Endothelial cell of hepatic sinusoid (primary cell): ENCODE measurements around the gene SMG5.
"Not testable (repeated sequence)": the region's sequence is repeated elsewhere in the genome, so short reads cannot be mapped to it uniquely, and the experiment has no call there.

Experiments used
- in situ Hi-C: cut with HindIII; loops from 2 replicates; pipeline ENCODE4 v1.10.0; 2017; ENCODE audit warnings: low sequenced_read_pairs

Gene SMG5

GRCh38 chr1:156220226-156220625 is 62.4 kb downstream of the SMG5 start:
- in situ Hi-C loops = loop anchor here (10.0 kb wide), 1 partner anchor 55 kb away; no protein-coding TSS in a partner anchor

GRCh38 chr1:156217871-156218270 is 64.8 kb downstream of the SMG5 start:
- in situ Hi-C loops = no loop called here

- in situ Hi-C loops = not testable (repeated sequence)
Measured at GRCh38 chr1:156216361-156217086, 66.1 kb downstream of the SMG5 start.

DNA sequence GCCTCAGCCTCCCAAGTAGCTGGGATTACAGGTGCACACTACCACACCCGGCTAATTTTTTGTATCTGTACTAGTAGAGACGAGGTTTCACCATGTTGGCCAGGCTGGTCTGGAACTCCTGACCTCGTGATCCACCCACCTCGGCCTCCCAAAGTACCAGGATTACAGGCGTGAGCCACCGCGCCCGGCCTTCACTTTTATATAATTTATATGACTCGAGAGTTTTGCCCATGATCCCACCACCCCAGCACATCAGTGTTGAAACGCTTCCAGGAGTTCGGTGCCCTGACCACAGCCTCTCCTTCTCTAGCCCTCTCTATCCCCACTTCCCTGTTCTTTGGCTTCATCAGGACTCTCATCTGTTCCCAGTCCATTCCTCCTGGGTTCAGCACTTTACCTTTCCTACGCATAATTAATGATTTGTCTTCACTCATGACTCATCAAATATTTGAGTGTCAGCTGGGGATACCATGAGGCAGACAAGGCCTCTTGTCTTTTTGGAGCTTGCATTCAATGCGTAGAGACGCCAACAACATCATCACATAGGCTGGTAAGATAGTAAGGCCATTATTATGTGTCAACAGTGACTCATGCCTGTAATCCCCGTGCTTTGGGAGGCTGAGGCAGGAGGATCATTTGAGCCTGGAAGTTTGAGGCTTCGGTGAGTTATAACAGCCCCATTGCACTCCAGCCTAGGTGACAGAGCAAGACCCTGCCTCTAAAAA is 68.4 kb downstream of the SMG5 start:
- in situ Hi-C loops = no loop called here

DNA sequence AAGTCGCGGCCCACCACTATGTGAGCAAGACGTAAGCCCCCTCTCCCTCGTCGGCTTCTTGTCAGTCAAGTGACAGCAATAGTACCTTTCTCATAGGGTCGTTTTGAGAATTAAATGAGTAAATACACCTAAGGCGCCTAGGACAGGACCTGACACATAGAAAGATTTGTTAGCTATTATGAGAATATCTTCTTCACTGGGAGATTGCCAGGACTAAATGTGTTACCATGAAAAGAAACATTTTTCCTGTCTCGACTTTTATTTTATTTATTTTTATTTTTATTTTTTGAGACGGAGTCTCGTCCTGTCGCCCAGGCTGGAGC is 69.0 kb downstream of the SMG5 start:
- in situ Hi-C loops = no loop called here

DNA sequence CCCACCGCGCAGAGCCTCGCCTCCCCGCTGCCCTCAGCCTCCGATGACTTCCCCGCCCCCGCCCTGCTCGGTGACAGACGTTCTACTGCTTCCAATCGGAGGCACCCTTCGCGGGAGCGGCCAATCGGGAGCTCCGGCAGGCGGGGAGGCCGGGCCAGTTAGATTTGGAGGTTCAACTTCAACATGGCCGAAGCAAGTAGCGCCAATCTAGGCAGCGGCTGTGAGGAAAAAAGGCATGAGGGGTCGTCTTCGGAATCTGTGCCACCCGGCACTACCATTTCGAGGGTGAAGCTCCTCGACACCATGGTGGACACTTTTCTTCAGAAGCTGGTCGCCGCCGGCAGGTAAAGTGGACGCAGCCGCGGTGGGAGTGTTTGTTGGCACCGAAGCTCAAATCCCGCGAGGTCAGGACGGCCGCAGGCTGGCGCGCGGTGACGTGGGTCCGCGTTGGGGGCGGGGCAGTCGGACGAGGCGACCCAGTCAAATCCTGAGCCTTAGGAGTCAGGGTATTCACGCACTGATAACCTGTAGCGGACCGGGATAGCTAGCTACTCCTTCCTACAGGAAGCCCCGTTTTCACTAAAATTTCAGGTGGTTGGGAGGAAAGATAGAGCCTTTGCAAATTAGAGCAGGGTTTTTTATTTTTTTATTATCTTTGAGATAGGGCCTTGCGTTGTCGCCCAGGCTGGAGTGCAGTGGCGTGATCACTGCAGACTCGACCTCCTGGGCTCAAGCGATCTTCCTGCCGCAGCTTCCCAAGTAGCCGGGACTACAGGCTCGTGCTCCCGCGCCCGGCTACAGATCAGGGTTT is 69.6 kb downstream of the SMG5 start, which contains the start of gene PMF1:
Gene PMF1, plus strand, starts transcription at position 175 of the 811 bp plus-strand sequence. Its CDS starts 9 bp downstream, at position 184.
- in situ Hi-C loops = no loop called here

DNA sequence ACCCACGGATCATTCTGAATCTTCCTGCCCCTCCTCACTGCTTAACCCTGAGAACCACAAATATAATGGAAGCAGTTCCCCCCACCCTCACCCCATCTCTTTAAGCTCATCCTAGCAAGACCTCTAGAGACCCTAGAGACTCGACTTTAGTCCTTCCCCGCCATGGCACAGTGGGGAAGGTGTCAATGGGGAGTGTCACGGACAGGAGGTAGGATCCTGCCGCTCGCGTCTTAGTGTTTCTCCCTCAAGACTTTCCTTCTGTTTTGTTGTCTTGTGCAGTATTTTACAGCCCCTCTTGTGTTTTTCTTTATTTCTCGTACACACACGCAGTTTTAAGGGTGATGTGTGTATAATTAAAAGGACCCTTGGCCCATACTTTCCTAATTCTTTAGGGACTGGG is 70.5 kb downstream of the SMG5 start:
- in situ Hi-C loops = no loop called here

DNA sequence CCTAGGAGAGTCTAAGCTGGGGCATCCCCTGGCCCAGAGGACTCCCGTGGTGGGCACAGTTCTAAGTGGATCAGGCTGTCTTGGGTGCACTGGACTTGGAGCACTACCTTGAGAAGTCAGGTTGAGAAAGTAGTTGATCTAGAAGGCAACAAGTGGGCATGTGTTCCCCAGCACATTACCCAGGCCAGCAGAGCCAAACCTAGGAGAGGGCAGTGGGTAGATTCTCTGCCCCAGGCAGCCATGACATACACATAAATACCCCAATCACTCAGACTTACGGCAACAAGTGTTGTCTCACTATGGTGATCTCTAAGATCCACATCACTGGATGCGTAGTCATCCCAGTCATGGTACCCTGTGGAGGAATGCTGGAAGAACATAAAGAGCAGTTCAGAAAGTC is 71.4 kb downstream of the SMG5 start:
- in situ Hi-C loops = no loop called here

DNA sequence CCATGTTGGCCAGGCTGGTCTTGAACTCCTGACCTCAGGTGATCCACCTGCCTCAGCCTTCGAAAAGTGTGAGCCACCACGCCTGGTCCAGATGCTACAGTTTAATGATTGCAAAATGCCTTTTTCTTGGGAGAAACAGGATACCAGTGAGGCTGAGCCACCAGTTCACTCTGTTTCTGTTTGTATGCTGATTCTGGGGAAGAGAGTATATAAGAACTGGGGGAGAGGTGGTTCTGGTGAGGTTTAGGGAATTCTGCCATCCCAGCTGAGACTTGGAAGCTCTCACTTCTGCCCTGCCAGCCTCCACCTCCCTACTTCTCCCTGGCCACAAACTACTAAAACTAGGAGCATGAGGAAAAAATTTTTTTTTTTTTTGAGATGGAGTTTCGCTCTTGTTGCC is 77.9 kb downstream of the SMG5 start:
- in situ Hi-C loops = no loop called here

DNA sequence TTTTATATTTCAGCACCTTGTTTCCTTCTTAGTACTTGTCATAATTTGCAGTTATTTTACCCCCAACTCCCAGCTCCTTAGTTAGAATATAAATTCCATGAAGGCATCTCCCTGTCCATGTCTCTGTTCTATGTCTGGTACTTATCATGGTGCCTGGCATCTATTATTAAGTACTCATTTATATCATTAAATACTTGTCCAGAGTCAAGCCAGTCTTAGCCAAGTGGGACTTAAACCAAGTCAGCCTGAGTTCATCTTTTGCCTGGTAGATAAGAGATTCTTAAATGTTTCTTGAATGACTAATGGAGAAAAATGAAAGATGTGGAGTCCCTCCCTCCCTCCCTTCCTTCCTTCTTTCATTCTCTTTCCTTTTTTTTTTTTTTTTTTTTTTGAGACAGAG is 79.3 kb downstream of the SMG5 start:
- in situ Hi-C loops = no loop called here

DNA sequence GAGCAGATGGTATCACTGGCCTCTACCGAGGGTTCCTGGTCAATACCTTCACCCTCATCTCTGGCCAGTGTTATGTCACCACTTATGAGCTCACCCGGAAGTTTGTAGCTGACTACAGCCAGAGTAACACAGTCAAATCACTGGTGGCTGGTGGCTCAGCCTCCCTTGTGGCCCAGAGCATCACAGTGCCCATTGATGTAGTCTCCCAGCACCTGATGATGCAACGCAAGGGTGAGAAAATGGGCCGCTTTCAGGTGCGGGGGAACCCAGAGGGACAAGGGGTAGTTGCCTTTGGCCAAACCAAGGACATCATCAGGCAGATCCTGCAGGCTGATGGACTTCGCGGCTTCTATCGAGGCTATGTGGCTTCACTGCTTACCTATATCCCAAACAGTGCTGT is 82.6 kb downstream of the SMG5 start:
- in situ Hi-C loops = no loop called here
